ENCODE data around the gene KCNJ2.

Gene KCNJ2

GRCh38 chr17:70225276-70225675 lies 55.9 kb downstream of the KCNJ2 start:
- no peak for TF ChIP-seq CTCF (IDR thresholded peaks at IDR 0.05; ENCODE audit: control insufficient read depth, extremely low read depth, insufficient read depth)
- no peak overlapping the region for H3K4me3 ChIP-seq (ENCODE audit: low read depth, low read length)
- DNase-seq (ENCODE audit: low read depth), result peak; percentile 76

Data from LNCaP clone FGC (cell line).